Neural progenitor cell (in vitro differentiated cells): ENCODE data around the gene MOV10L1. TPM values are rescaled to one million over a fixed set of nuclear protein-coding genes. Genes with fewer than 3 reads are reported as not detected.
A peak's percentile ranks its signal among the peaks of the same experiment; 100 is the strongest.

Source experiments
- DNase-seq: peaks from one replicate; pipeline ENCODE4 v3.0.0-alpha.2; 2016; ENCODE audit warnings: low spot score
- H2AFZ ChIP-seq: fragments of 200-600 bp; sonication (generic); replicated peaks from 2 replicates; pipeline ENCODE4 v1.6.1; 2016; ENCODE audit warnings: antibody characterized with exemption
- H3F3A ChIP-seq: fragments of 200-600 bp; sonication (generic); 2 replicates; pipeline ENCODE4 v1.6.1; 2016; ENCODE audit warnings: antibody characterized with exemption, low read depth
- H3K27ac ChIP-seq: fragments of 200-600 bp; sonication (generic); 2 replicates; pipeline ENCODE4 v1.5.1; 2016; ENCODE audit warnings: mild to moderate bottlenecking
- H3K27me3 ChIP-seq: fragments of 200-600 bp; sonication (generic); 2 replicates; pipeline ENCODE4 v1.6.1; 2016; ENCODE audit warnings: mild to moderate bottlenecking, moderate library complexity
- H3K36me3 ChIP-seq: fragments of 200-600 bp; sonication (generic); 2 replicates; pipeline ENCODE4 v1.5.1; 2016
- H3K4me1 ChIP-seq: fragments of 200-600 bp; sonication (generic); 2 replicates; pipeline ENCODE4 v1.6.1; 2016; ENCODE audit warnings: mixed run types
- H3K4me2 ChIP-seq: fragments of 200-600 bp; sonication (generic); 2 replicates; pipeline ENCODE4 v1.6.1; 2016
- H3K4me3 ChIP-seq: fragments of 200-600 bp; sonication (generic); 2 replicates; pipeline ENCODE4 v1.5.1; 2016
- H3K79me2 ChIP-seq: fragments of 200-600 bp; sonication (generic); 2 replicates; pipeline ENCODE4 v1.6.1; 2016; ENCODE audit warnings: low read depth
- H3K9ac ChIP-seq: fragments of 200-600 bp; sonication (generic); 2 replicates; pipeline ENCODE4 v1.6.1; 2016
- H3K9me3 ChIP-seq: fragments of 200-600 bp; sonication (generic); 2 replicates; pipeline ENCODE4 v1.5.1; 2016; ENCODE audit warnings: low read depth
- H4K20me1 ChIP-seq: fragments of 200-600 bp; sonication (generic); 2 replicates; pipeline ENCODE4 v1.6.1; 2016; ENCODE audit warnings: low read depth
- H3K27ac Mint-ChIP-seq: 3 replicates; pipeline ENCODE4 v1.8.0; 2021; ENCODE audit warnings: mixed read lengths
- H3K27me3 Mint-ChIP-seq: 2 replicates; pipeline ENCODE4 v1.8.0; 2022; ENCODE audit warnings: low read depth, mild to moderate bottlenecking, inconsistent platforms, moderate library complexity, mixed read lengths; ENCODE audit not compliant: insufficient read depth
- H3K36me3 Mint-ChIP-seq: 3 replicates; pipeline ENCODE4 v1.8.0; 2021; ENCODE audit warnings: mixed read lengths
- H3K4me1 Mint-ChIP-seq: 3 replicates; pipeline ENCODE4 v1.8.0; 2021; ENCODE audit warnings: mixed read lengths
- H3K4me3 Mint-ChIP-seq: 3 replicates; pipeline ENCODE4 v1.8.0; 2021; ENCODE audit warnings: mild to moderate bottlenecking, moderate library complexity, mixed read lengths
- H3K9me3 Mint-ChIP-seq: 3 replicates; pipeline ENCODE4 v1.8.0; 2020; ENCODE audit warnings: mixed read lengths
- EZH2 ChIP-seq: fragments of 200-600 bp; sonication (generic); IDR thresholded peaks from 2 replicates; pipeline ENCODE4 v1.6.1; 2017; ENCODE audit warnings: antibody characterized with exemption, mild to moderate bottlenecking, moderate library complexity
- EZH2phosphoT487 ChIP-seq: fragments of 200-600 bp; sonication (generic); IDR thresholded peaks from 2 replicates; pipeline ENCODE4 v1.6.1; 2017; ENCODE audit warnings: antibody characterized with exemption
- total RNA-seq: library from RNA; depleted of rRNA; stranded (reverse); fragments of >200 nt; gene quantifications from 2 replicates; pipeline ENCODE4 v1.2.3, GENCODE V29; 2015; ENCODE audit warnings: low replicate concordance
- TF ChIP-seq, protein P1 (sequence below): fragments of 200-600 bp; sonication (generic); IDR thresholded peaks from 2 replicates; pipeline ENCODE4 v1.5.1; 2017; ENCODE audit warnings: antibody characterized with exemption, mild to moderate bottlenecking

Gene MOV10L1
- total RNA-seq, 1 donor from 2014 or later, result not detected

DNA sequence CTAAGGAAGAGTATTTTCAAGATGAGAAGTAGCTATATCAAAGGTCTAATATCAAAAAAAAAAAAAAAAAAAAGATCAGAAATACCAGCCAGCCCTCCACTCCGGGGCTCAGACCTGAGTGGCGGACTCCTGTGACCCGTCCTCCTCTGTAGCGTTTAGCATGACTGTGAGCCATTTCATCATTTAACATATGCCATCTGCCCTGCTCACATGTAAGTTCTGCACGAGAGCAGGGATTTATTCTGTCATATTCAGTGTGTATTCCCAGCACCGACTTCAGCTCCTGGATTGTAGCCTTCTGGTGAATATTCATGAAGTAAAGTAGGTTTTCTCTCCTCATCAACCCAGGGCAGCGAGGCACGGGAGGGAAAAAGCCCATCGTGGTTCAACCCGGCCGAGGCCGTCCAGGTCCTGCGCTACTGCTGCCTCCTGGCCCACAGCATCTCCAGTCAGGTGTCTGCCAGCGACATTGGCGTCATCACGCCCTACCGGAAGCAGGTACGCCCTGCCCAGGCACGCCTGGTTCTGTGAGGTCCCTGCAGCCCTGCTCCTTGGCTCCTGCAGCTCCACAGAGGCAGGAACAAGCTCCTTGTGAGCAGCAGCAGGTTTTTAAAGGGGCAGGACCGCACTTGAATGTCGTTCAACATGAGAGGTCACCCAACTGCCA, 68.0 kb downstream of the MOV10L1 start:
- Mint-ChIP-seq H3K27me3 (peaks cover 5% of the 10 kb centered on the region), H3K4me3 (no peak overlapping the region), H3K27ac (no peak overlapping the region), H3K36me3 (no peaks in the 10 kb centered on the region), H3K9me3 (no peaks in the 10 kb centered on the region), H3K4me1 (no peaks in the 10 kb centered on the region)
- no peaks in the 10 kb centered on the region for H3K9me3 ChIP-seq
- no peak for DNase-seq
- H3K27me3 ChIP-seq, result no peaks in the 10 kb centered on the region
- H3K4me1 ChIP-seq, result no peaks in the 10 kb centered on the region
- no peaks in the 10 kb centered on the region for H3K79me2 ChIP-seq
- no peak overlapping the region for H3K4me2 ChIP-seq
- no peaks in the 10 kb centered on the region for H4K20me1 ChIP-seq
- H3K4me3 ChIP-seq, result no peak overlapping the region
- H2AFZ ChIP-seq, result no peak overlapping the region
- TF ChIP-seq EZH2phosphoT487 (no peak), EZH2 (no peak)
- TF ChIP-seq, protein P1, sequence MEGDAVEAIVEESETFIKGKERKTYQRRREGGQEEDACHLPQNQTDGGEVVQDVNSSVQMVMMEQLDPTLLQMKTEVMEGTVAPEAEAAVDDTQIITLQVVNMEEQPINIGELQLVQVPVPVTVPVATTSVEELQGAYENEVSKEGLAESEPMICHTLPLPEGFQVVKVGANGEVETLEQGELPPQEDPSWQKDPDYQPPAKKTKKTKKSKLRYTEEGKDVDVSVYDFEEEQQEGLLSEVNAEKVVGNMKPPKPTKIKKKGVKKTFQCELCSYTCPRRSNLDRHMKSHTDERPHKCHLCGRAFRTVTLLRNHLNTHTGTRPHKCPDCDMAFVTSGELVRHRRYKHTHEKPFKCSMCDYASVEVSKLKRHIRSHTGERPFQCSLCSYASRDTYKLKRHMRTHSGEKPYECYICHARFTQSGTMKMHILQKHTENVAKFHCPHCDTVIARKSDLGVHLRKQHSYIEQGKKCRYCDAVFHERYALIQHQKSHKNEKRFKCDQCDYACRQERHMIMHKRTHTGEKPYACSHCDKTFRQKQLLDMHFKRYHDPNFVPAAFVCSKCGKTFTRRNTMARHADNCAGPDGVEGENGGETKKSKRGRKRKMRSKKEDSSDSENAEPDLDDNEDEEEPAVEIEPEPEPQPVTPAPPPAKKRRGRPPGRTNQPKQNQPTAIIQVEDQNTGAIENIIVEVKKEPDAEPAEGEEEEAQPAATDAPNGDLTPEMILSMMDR, result no peak
- no peaks in the 10 kb centered on the region for H3K36me3 ChIP-seq
- no peaks in the 10 kb centered on the region for H3F3A ChIP-seq
- no peak overlapping the region for H3K9ac ChIP-seq
- H3K27ac ChIP-seq, result no peak overlapping the region

DNA sequence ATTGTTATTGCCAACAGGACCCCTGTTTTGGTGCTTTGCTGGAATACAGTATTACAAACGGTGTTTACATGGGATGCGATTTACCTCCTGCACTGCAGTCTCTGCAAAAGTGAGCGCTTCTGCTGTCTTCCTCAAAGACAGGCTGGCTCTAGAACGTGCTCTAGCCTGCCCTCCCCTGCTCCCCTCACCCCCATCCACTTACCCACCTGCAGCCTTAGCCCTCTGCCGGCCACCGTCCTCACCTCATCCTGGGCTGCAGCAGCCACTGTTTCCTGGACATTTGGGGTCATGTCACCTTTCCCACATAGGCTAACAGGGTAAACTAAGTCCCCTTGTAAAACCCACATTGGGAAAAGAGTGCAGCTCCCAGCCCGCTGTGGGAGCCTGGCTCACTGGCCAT, 71.1 kb downstream of the MOV10L1 start:
- H3K4me3 Mint-ChIP-seq, result no peak overlapping the region
- TF ChIP-seq, protein P1, result no peak
- TF ChIP-seq EZH2 (no peak), EZH2phosphoT487 (no peak)
- H3K4me3 ChIP-seq, result no peak overlapping the region
- peaks cover 11% of the 10 kb centered on the region for H3K27me3 Mint-ChIP-seq
- no peaks in the 10 kb centered on the region for H4K20me1 ChIP-seq
- H3K36me3 ChIP-seq, result no peaks in the 10 kb centered on the region
- no peaks in the 10 kb centered on the region for H3K9me3 Mint-ChIP-seq
- no peak for DNase-seq
- no peaks in the 10 kb centered on the region for H3F3A ChIP-seq
- H3K9me3 ChIP-seq, result no peaks in the 10 kb centered on the region
- no peak overlapping the region for H3K4me2 ChIP-seq
- H3K36me3 Mint-ChIP-seq, result no peaks in the 10 kb centered on the region
- no peak overlapping the region for H3K9ac ChIP-seq
- no peaks in the 10 kb centered on the region for H3K27me3 ChIP-seq
- no peaks in the 10 kb centered on the region for H3K4me1 ChIP-seq
- no peak overlapping the region for H2AFZ ChIP-seq
- no peak overlapping the region for H3K27ac ChIP-seq
- no peaks in the 10 kb centered on the region for H3K79me2 ChIP-seq
- peak overlapping the region; percentile 33 for H3K27ac Mint-ChIP-seq
- H3K4me1 Mint-ChIP-seq, result no peaks in the 10 kb centered on the region

DNA sequence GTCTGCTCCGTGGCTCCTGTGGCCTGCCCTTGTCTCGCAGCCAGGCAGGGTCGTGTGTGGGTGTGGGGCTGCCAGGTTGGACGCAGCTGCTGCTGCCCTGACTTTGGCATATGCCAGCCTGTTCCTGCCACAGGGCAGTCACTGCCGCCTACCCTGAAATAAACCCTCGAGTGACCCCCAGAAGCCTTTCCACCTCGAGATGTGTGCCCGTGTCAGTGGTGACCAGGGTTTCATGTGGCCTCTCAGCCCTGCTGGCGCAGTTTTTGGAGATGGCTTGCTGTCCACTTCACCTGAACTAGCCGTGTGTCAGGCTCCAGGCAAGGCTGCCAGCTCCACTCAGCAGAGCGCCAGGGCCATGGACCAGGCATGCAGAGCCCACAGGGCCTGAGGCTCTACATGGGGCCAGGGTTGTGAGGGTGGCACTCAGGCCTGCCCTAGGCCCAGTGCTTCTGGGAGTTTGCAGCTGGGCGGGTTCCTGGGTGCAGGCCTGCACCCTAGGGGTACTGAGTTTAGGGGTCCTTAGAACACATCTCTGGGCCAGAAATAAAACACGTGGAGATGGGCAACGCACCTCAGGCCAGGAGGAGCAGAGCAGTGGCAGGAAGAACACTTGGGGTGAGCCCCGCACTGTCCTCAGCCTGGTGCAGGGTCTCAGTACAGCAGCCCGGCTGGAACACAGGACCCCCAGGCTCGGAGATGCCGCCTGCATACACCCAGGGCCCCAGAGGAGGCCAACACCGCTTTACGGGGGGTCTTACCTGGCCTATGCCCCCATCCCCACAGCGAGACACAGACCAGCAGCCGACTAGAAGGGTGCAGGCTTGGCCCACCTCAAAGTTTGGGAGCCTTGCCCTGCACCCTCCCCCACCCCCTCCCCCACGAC, 71.9 kb downstream of the MOV10L1 start:
- H3K4me3 ChIP-seq, result no peak overlapping the region
- Mint-ChIP-seq H3K36me3 (no peaks in the 10 kb centered on the region), H3K4me1 (no peaks in the 10 kb centered on the region), H3K4me3 (no peak overlapping the region), H3K9me3 (no peaks in the 10 kb centered on the region), H3K27ac (no peak overlapping the region), H3K27me3 (peaks cover 11% of the 10 kb centered on the region)
- no peaks in the 10 kb centered on the region for H3K36me3 ChIP-seq
- H2AFZ ChIP-seq, result no peak overlapping the region
- no peaks in the 10 kb centered on the region for H3F3A ChIP-seq
- H3K4me2 ChIP-seq, result no peak overlapping the region
- no peak overlapping the region for H3K27ac ChIP-seq
- no peak for DNase-seq
- no peaks in the 10 kb centered on the region for H3K9me3 ChIP-seq
- no peaks in the 10 kb centered on the region for H3K79me2 ChIP-seq
- H4K20me1 ChIP-seq, result no peaks in the 10 kb centered on the region
- no peak for TF ChIP-seq EZH2
- no peak for TF ChIP-seq EZH2phosphoT487
- TF ChIP-seq, protein P1, result no peak
- no peak overlapping the region for H3K9ac ChIP-seq
- H3K4me1 ChIP-seq, result no peaks in the 10 kb centered on the region
- peaks cover 1% of the 10 kb centered on the region for H3K27me3 ChIP-seq
